GM12878 (cell line): Measurements from ENCODE around the gene GPR39. TPM values are rescaled to one million over a fixed set of nuclear protein-coding genes. Genes with fewer than 3 reads are reported as not detected.
A peak's percentile ranks its signal among the peaks of the same experiment; 100 is the strongest.

ENCODE experiments used
- ATAC-seq: fragments of 200-7000 bp; cut with Tn5 transposase; 3 replicates; pipeline ENCODE4 v1.9.1; 2020; ENCODE audit warnings: mild to moderate bottlenecking, moderate library complexity
- BruUV-seq: library from RNA; stranded (reverse); fragments of 400-500 nt; replicated peaks from 2 replicates; lab custom pipeline; 2021; lab: Mats Ljungman, UMichigan
- CTCF ChIA-PET: fragments of 300-600 bp; sonication (Branson Sonifier 250); formaldehyde crosslinking; extraction: SDS; loops from one replicate; lab custom pipeline; 2021; ENCODE audit warnings: inconsistent platforms; lab: Yijun Ruan, JAX
- POLR2A ChIA-PET: fragments of 350-600 bp; formaldehyde crosslinking; extraction: SDS; loops from one replicate; lab custom pipeline; 2021; ENCODE audit warnings: inconsistent platforms; lab: Charles Lee
- RAD21 ChIA-PET: fragments of 300-600 bp; sonication (Branson Sonifier 250); formaldehyde crosslinking; loops from one replicate; lab custom pipeline; 2023; ENCODE audit warnings: antibody characterized with exemption; ENCODE audit not compliant: unreplicated experiment; lab: Charles Lee
- SMC1A ChIA-PET: fragments of 300-600 bp; sonication (Branson Sonifier 250); formaldehyde crosslinking; loops from one replicate; lab custom pipeline; 2023; ENCODE audit not compliant: unreplicated experiment, uncharacterized antibody; lab: Charles Lee
- DNase-seq: peaks from one replicate; pipeline ENCODE4 v3.0.0-alpha.2; 2011; ENCODE audit warnings: low read depth, low spot score
- FAIRE-seq: peaks from 3 replicates; lab custom pipeline; 2011; peaks lifted over from hg19 to GRCh38; lab: Jason Lieb, UNC
- H2AFZ ChIP-seq: 2 replicates; pipeline ENCODE4 v1.6.0; 2011; ENCODE audit warnings: low read depth, low read length, control low read depth; ENCODE audit not compliant: control insufficient read depth
- H3K27ac ChIP-seq: 2 replicates; pipeline ENCODE4 v1.5.1; 2011; ENCODE audit warnings: control low read depth; ENCODE audit not compliant: control insufficient read depth, insufficient read depth
- H3K27me3 ChIP-seq, 2 experiments: replicated peaks in 1 of 2; 2 replicates each; pipeline versions ENCODE4 v1.6.0 to v1.6.1; 2011; ENCODE audit warnings: low read length in 1 of 2; ENCODE audit not compliant: control insufficient read depth in 2 of 2, insufficient read depth in 2 of 2
- H3K36me3 ChIP-seq, 2 experiments: 2 replicates each; pipeline ENCODE4 v1.5.1; 2011; ENCODE audit warnings: low read length in 1 of 2; ENCODE audit not compliant: control insufficient read depth in 2 of 2, insufficient read depth in 2 of 2
- H3K4me1 ChIP-seq: 2 replicates; pipeline ENCODE4 v1.6.1; 2011; ENCODE audit warnings: mild to moderate bottlenecking, low read length, moderate library complexity, mixed read lengths; ENCODE audit not compliant: control insufficient read depth, insufficient read depth
- H3K4me2 ChIP-seq: 2 replicates; pipeline ENCODE4 v1.6.0; 2011; ENCODE audit warnings: control low read depth; ENCODE audit not compliant: control insufficient read depth, insufficient read depth
- H3K4me3 ChIP-seq: fragments of 200-600 bp; sonication (generic); 2 replicates; pipeline ENCODE4 v1.5.1; 2016
- H3K79me2 ChIP-seq: 2 replicates; pipeline ENCODE4 v1.6.0; 2011; ENCODE audit warnings: low read length; ENCODE audit not compliant: control insufficient read depth, insufficient read depth
- H3K9ac ChIP-seq: 2 replicates; pipeline ENCODE4 v1.8.0; 2011; ENCODE audit warnings: low read length, control low read depth, mixed read lengths; ENCODE audit not compliant: control insufficient read depth, insufficient read depth
- H3K9me3 ChIP-seq: replicated peaks from 3 replicates; pipeline ENCODE4 v1.5.1; 2011; ENCODE audit warnings: mild to moderate bottlenecking, low read length; ENCODE audit not compliant: control insufficient read depth, insufficient read depth
- H4K20me1 ChIP-seq: 2 replicates; pipeline ENCODE4 v1.6.0; 2011; ENCODE audit not compliant: control insufficient read depth, insufficient read depth
- CTCF ChIP-seq, 3 experiments: IDR thresholded peaks in 2 of 3; conservative IDR thresholded peaks in 1 of 3; 2 replicates each; pipeline ENCODE4 v1.5.1; 2011; ENCODE audit warnings: low read depth in 3 of 3, low read length in 3 of 3, mild to moderate bottlenecking in 3 of 3, control low read depth in 2 of 3, moderate library complexity in 2 of 3, inconsistent platforms in 1 of 3, mixed read lengths in 1 of 3; ENCODE audit not compliant: control insufficient read depth in 2 of 3, insufficient read depth in 1 of 3; ENCODE audit errors: extremely low read depth in 1 of 3
- MTA3 ChIP-seq: IDR thresholded peaks from 2 replicates; pipeline ENCODE4 v1.6.1; 2012; ENCODE audit warnings: low read length, inconsistent platforms, borderline replicate concordance
- NFXL1 ChIP-seq: fragments of 450-650 bp; IDR thresholded peaks from 2 replicates; pipeline ENCODE4 v1.6.1; 2017; ENCODE audit warnings: antibody characterized with exemption, mild to moderate bottlenecking, borderline replicate concordance
- RAD21 ChIP-seq: IDR thresholded peaks from 2 replicates; pipeline ENCODE4 v1.6.1; 2011; ENCODE audit warnings: mild to moderate bottlenecking, low read depth, low read length, moderate library complexity; ENCODE audit not compliant: insufficient read depth
- SKIL ChIP-seq: fragments of 450-650 bp; IDR thresholded peaks from 2 replicates; pipeline ENCODE4 v1.6.1; 2017; ENCODE audit warnings: mild to moderate bottlenecking, low read depth, inconsistent platforms; ENCODE audit not compliant: poor library complexity, severe bottlenecking
- SMC3 ChIP-seq: IDR thresholded peaks from 2 replicates; pipeline ENCODE4 v1.6.1; 2011; ENCODE audit warnings: low read length, improper control_type of control experiment, borderline replicate concordance
- YY1 ChIP-seq: IDR thresholded peaks from 2 replicates; pipeline ENCODE4 v1.6.1; 2011; ENCODE audit warnings: low read depth, mild to moderate bottlenecking, low read length
- WGBS: methylation state at CpG from one replicate; pipeline ENCODE4 v1.1.6; 2016; ENCODE audit warnings: low lambda C conversion rate; ENCODE audit not compliant: insufficient replicate concordance, insufficient coverage; ENCODE audit errors: missing lambda C conversion rate; 5-methylcytosine and 5-hydroxymethylcytosine counted together
- in situ Hi-C: fragments of 300-500 bp; cut with MboI; formaldehyde crosslinking; loops from 9 replicates; pipeline ENCODE4 v1.14.3; 2018; ENCODE audit warnings: mixed read lengths
- intact Hi-C: fragments of 100-400 bp; cut with micrococcal nuclease; formaldehyde crosslinking; loops from one replicate; pipeline ENCODE4 v1.14.2; 2022; ENCODE audit not compliant: unreplicated experiment
- polyA plus RNA-seq, 11 experiments: library from polyadenylated mRNA; depleted of rRNA in 4 of 11; unstranded in 6 of 11; stranded (reverse) in 5 of 11; fragments of >200 nt; fragmentation: Nextera tagmentation in 4 of 11; fragmentation: Illumina TruSeq in 1 of 11; extraction: Ambion mirVana in 4 of 11; extraction: Trizol in 1 of 11; gene quantifications; 1 replicate in 1 of 11; 2 replicates in 10 of 11; pipeline versions ENCODE4 v1.2.1 to v1.2.3, GENCODE V29; 2011 to 2016; ENCODE audit warnings: inconsistent platforms in 2 of 11, missing spikeins in 2 of 11, low read depth in 1 of 11
- total RNA-seq, 4 experiments: library from RNA; depleted of rRNA in 3 of 4; stranded (reverse); fragments of >200 nt in 3 of 4; fragmentation: Illumina TruSeq in 1 of 4; extraction: Trizol in 1 of 4; gene quantifications; 2 replicates each; pipeline versions ENCODE4 v1.2.1 to v1.2.3, GENCODE V29; 2013 to 2021

Gene GPR39
- total and polyA plus RNA-seq, 10 of the 15 experiments (the other 5 are each of a cell fraction or from before 2014, with no cell fraction given): 0.05 to 0.23 TPM; not detected in 8

- H3K27me3 ChIP-seq: no peaks in the 10 kb centered on the region
- H3K9ac ChIP-seq: no peak overlapping the region
- ChIA-PET RAD21 (interaction anchor here (0.6 to 5.0 kb wide), 18 partner anchors 128 to 1297 kb away, joined by 3 to 48 read pairs (median 3); no protein-coding TSS in a partner anchor), CTCF (interaction anchor here (0.5 to 2.9 kb wide), 39 partner anchors 9 to 1297 kb away, joined by 3 to 54 read pairs (median 4); no protein-coding TSS in a partner anchor), SMC1A (interaction anchor here (0.5 to 5.3 kb wide), 23 partner anchors 9 to 1327 kb away, joined by 3 to 67 read pairs (median 3); no protein-coding TSS in a partner anchor)
- BruUV-seq: no TSS peak
- intact Hi-C loops (loop anchor here (1.0 to 5.0 kb wide), 5 partner anchors 278 to 1297 kb away; no protein-coding TSS in a partner anchor), in situ Hi-C loops (loop anchor here (5.0 to 25.0 kb wide), 3 partner anchors 625 to 1295 kb away; partner anchors contain the start of gene NCKAP5)
- no peaks in the 10 kb centered on the region; the same call in 2 of the 3 replicates for H3K9me3 ChIP-seq
- no peak overlapping the region for H2AFZ ChIP-seq
- H3K4me3 ChIP-seq: no peak overlapping the region
- H4K20me1 ChIP-seq: no peaks in the 10 kb centered on the region
- H3K27ac ChIP-seq: no peak overlapping the region
- DNase-seq: peak; percentile 8
- peak; percentile 18 for FAIRE-seq
- peak; percentile 71 for TF ChIP-seq RAD21
- TF ChIP-seq NFXL1: no peak
- no peak for TF ChIP-seq MTA3
- peak; percentile 22; the same call in 1 of the 2 replicates for TF ChIP-seq YY1
- TF ChIP-seq SKIL: no peak
- TF ChIP-seq CTCF (IDR thresholded peaks at IDR 0.05 in 2 of 3, conservative IDR thresholded peaks at IDR 0.05 in 1 of 3; ENCODE audit: control insufficient read depth in 2 of 3, extremely low read depth in 1 of 3, insufficient read depth in 1 of 3, low read depth in 3 of 3, low read length in 3 of 3): peak; percentile 51 to 69 (median 60); a peak in 5 of 6 replicates
- TF ChIP-seq SMC3: peak; percentile 83
- TF ChIP-seq, all 136 proteins: peak for 4
- ATAC-seq: peak; percentile 78
- no peaks in the 10 kb centered on the region for H3K36me3 ChIP-seq
- WGBS: 20% methylated on average over 5 of the region's 5 CpGs
- POLR2A ChIA-PET: no interaction called here
- no peak overlapping the region for H3K4me2 ChIP-seq
- H3K79me2 ChIP-seq: no peaks in the 10 kb centered on the region
- H3K4me1 ChIP-seq: no peaks in the 10 kb centered on the region
Observed at GRCh38 chr2:132547090-132547687, 130.6 kb downstream of the GPR39 start.
